HG03095 (cell line): ENCODE results near the gene USP53.
"Not testable (repeated sequence)": the region's sequence is repeated elsewhere in the genome, so short reads cannot be mapped to it uniquely, and the experiment has no call there.

ENCODE experiments used
- ATAC-seq: cut with Tn5 transposase; IDR thresholded peaks from one replicate; pipeline ENCODE4 v1.9.1; 2021; ENCODE audit warnings: moderate library complexity; ENCODE audit not compliant: unreplicated experiment

The USP53 gene

DNA sequence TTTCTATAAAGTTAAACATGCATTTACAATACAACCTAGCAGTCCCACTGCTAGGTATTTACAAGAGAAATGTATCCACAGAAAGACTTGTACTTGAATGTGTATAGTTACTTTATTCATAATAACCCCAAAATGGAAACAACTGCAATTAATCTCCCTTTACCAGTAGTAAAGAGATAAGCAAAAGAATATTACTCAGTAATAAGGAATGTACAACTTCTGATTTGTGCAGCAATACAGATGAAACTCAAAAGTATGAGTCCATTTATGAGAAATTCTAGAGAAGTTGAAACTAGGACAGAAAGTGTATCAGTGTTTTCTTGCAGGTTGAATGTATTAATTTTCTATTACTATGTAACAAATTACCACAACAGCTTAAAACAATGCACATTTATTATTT, 15.2 kb downstream of the USP53 start:
- no peak for ATAC-seq

DNA sequence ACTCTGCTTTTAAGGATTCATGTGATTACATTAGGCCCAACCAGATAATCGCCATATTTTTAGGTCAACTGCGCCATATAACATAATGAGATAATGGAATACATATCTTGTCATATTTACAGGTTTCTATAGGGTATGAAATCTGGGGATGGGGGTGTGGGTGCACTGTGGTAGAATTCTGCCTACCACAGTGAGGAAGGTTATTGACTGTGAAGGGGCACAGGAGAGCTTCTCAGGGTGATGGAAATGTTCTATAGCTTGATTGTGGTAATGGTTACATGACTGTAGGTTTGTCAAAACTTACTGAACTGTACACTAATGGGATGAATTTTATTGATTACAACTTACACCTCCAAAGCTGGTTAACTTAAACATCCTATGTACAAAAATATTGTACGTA, 15.9 kb downstream of the USP53 start:
- no peak for ATAC-seq

DNA sequence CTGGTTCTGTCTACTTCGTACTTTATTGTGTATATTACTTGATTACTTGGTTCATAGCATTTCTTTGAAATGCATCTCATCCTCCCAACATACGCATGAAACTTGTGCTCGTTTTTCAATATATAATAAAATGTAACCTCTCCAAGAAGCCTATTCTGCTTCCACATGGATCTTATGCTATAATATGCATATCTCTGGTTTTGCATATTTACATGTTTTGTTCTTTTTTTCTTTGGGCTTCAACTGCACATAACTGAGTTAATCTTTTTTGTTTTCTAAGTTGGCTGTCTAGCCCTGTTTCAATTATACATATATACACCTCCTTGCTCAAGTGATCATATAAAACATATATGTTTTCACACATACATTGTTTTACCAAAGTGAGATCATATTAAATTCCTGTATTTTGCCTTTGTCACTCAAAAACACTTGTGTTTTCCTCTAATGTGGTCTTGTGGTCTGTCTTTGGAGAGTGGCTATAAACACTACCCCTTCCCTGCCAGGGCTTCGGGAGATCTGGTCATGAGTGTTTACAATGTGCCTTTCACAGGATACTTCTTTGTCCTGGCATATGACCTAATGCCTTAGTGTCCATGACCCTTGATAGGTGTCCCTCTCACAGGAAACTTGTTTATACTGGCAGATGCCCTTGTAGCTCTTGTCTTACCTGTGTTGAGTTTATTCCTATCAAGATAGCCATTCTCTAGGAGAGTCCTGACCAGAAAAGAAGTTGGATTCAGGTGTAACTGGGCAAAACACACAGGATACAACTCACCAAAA, 17.6 kb downstream of the USP53 start:
- ATAC-seq: no peak

DNA sequence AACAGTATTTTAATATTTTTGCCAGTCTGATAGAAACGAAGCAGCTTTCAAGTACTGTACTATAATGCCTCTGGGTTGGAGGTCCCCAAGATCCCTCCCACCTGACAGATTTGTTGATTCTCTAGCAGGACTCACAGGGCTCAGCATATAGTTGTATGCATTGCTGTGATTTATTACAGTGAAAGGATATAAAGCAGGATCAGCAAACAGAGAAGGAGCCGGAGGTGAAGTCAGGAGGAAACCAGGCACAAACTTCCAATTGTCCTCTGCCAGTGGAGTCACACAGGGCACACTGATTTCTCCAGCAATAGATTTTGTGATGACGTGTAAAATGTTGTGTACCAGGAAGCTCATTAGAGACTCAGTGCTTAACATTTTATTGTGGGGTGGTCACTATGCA, 19.0 kb downstream of the USP53 start:
- no peak for ATAC-seq

DNA sequence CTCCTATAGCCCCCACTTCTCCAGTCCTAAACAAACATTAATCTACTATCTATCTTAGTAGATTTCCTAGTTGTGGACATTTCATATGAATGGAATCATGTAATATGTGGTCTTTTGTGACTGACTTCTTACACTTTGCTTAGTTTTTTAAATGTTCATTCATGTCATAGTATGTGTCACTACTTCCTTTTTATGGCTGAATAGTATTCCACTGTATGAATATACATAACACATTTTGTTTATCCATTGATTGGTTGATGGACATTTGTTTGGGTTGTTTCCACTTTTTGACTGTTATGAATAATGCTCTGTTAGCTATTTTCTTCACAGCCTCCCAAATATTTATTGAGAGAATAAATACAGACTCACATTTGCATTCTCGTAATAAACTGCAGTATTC, 19.8 kb downstream of the USP53 start:
- ATAC-seq: no peak

DNA sequence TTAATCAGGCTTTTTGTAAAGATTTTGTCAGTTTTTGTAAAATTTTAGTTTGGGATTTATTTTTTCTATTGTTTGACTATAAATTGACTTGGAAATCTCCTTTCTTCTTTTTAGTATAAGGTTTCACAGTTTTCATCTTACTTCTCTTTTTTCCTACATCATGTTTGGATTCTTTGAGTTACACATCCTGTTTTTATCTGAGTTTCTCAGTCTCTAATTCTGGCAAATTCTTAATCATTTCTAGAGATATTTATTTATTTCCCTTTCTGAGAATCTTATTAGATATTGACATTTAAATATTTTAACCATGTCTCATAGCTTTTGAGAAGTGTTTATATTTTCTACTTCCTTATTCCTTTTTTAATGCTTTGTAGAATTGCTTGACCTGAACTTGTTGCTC, 20.7 kb downstream of the USP53 start:
- no peak for ATAC-seq

DNA sequence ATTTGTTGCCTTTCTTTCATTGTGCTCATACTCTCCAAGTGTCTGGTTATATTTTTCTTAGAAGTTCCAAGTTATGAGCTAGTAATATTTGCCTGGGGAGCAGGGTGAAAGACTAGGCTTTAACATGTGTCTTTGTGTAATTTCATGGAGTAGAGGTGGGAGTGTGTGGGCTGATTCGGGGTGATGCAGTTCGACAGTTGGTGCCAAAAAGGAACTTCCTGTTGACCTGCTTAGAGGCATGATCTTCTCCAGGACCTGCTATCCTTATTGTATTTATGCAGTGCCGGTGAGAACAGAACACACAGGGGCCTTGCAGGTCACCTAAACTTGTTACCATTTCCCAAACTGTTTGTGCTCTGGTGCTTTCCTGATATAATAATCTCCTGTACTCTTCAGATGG, 21.2 kb downstream of the USP53 start:
- ATAC-seq: no peak

DNA sequence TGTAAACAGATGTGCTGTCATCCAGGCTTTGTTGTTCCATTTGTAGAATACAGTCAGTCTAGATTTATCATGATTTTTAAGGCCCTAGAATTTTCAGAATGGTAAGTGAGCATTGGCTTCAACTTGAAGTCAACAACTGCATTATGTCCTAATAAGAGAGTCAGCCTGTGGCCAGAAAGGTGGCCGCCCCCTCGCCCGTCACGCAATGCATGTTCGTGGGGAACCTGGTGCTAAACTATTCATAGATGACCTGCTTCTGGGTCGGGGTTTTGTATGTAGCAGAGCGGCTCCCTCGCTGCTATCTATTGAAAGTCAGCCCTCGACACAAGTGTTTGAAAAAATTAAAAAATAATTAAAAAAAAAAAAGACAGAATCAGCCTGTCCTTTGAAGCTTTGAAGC, 24.7 kb downstream of the USP53 start:
- ATAC-seq: no peak

DNA sequence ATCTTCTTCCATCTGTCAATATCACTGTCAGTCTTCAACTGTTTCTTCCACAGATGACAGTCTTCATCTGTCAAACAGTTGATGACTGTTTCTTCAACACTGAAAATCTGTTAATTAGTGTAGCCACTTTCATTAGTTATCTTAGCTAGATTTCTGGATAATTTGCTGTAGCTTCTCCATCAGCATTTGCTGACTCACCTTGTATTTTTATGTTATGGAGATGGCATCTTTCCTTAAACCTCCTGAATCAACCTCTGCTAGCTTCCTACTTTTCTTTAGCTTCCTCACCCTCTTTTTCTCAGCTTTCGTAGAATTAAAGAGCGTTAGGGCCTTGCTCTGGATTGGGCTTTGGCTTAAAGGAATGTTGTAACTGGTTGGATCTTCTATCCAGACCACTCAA, 25.1 kb downstream of the USP53 start:
- ATAC-seq: no peak

DNA sequence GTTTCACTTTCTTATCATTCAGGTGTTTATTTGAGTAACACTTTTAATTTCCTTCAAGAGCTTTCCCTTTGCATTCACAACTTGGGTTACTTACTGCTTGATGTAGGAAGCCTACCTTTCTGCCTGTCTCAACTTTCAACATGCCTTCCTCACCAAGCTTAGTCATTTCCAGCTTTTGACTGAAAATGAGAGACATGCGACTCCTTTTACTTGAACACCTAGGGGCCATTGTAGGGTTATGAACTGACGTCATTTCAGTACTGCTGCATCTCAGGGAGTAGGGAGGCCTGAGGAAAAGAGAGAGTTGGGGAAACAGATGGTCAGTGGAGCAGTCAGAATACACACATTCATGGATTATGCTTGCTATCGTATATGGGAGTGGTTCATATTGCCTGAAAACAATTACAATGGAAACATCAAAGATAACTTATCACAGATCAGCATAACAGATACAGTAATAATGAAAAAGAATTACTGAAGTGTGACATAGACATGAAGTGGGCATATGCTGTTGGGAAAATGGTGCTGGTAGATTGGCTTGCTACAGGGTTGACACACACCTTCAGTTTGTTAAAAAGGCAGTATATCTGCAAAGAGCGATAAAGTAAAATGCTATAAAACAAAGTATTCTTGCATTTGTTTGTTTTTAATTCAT, 25.7 kb downstream of the USP53 start:
- ATAC-seq: peak; percentile 97

DNA sequence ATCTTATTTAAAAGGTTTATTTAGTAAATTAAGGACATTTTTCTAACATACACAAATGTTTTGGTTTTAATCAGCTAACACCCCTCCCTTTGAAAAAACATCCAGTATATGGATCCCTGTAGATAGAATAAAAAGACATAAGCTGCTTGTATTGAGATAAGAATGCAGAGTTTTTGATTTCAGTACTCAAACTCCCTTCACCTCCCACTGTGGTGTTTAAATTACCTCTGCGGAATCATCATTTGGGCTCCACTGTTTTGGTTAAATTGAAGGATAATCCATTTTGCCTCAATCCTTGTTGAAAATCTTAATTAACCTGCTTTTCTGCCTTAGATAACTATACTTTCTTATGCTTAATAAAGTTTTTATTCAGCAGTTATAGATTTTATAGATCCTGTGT, 27.6 kb downstream of the USP53 start:
- no peak for ATAC-seq

DNA sequence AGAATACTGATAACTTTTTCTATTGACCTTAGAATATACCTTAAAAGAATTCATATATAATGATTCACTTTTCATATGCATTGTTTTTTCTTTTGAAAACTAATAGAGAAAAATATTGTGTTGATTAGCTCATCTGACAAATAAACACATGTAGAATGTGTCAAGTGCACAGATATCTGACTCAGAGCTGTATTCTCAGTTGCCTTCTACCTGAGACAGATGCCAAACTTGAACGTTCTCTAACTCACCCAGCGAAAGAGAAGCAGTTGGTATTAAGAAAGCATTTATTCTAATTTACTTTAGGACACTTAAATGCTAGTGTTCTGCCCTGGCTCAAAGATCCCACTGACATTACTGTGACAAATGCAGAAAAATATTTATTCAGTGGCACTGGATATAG, 28.1 kb downstream of the USP53 start:
- ATAC-seq: no peak

DNA sequence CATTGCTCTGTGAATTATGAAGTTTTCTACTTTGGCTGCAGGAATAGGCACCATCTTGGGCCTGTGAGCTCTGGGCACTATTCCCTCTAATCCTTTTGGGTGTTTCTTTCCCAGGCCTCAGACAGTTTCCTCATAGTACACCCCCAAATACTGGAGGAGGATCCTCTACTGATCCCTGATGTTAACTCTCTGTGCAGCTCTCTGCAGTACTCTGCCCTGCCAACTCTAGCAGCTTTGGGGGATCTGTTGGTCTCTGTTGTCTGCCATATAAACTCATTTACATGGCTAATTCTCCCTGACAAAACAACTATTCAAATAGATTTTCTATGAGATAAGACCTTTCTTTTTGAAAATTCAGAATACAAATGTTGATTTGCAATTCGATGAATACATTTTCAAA, 29.9 kb downstream of the USP53 start:
- no peak for ATAC-seq

DNA sequence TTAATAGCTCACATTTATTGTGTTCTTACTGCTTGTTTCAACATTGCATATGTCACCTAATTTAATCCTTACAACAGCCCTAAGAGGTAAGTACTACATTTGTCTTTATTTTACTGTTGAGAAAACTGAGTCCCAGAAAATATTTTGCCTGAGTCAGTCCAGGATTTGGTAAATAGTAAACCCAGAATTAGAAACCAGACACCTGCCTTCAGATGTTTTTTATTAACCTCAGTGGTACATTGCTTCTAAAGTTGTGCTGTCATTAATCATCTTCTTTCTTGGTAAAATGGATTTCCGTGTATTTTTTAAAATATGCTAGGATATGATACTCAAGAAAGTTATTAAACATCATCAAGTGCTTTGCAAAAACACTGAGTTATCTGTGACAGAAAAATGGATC, 31.4 kb downstream of the USP53 start:
- no peak for ATAC-seq

DNA sequence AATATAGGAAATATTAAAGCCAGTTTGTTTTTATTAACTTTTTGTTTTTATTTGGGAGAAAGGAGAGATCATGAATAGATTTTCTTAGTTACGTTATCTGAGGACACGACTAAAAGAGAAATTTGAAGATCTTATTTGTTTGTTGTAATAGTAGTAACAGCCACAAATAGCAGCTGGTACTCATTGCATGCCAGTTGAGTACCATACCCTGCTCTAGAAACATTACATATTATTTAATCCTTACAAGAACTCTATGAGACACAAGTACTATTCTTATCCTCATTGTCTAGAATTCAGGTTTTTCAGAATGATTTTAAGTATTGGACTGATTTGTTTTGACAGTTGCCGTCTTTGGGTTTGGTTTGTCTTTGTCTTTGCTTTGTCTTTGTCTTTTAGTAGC, 31.8 kb downstream of the USP53 start:
- ATAC-seq: no peak

DNA sequence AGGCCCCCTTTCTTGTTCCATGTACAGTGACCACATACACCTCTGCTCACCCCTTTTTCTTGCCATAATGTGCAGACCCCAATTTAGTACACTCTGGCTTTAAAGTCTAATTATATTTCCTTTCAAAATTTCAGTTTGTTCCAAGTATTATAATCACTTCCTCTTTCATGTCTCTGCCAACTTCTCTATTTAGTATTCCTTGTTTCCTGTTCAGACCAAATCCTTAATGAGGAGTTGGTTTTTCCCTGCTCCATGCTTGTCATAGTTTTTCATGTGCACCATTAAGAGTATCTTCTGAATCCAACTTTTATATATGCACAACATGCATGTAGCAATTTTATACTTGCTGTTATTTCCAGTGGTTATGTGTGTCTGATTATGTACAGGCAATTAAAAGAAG, 32.3 kb downstream of the USP53 start:
- ATAC-seq: no peak

DNA sequence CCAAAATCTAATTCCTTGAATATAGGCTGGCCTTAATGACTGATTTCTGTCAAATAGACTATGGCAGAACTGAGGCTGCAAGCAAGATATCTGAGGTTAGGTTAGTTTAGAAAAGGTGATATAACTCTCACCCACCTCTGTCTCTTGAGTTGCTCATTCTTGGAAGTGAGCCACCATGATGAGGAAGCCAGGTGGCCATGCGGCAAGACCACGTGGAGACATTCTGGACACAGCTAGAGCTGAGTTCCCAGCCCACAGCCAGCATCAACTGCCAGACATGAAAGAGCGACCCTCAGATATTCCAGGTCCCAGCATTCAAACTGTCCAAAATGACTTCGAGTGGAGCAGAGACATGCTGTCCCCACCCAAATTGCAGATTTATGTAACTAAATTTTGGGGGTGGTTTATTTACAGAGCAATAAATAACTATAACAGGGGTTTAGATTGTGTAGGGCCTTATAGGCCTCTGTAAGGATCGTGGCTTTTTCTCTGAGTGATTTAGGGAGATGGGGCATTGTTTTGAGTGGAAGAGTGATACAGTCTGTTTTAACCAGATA, 33.7 kb downstream of the USP53 start:
- ATAC-seq: no peak

DNA sequence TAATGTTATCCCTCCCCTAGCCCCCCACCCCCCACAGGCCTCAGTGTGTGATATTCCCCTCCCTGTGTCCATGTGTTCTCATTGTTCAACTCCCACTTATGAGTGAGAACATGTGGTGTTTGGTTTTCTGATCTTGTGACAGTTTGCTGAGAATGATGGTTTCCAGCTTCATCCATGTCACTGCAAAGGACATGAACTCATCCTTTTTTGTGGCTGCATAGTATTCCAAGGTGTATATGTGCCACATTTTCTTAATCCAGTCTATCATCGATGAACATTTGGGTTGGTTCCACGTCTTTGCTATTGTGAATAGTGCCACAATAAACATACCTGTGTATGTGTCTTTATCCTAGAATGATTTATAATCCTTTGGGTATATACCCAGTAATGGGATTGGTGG, 38.5 kb downstream of the USP53 start:
- ATAC-seq: not testable (repeated sequence)

DNA sequence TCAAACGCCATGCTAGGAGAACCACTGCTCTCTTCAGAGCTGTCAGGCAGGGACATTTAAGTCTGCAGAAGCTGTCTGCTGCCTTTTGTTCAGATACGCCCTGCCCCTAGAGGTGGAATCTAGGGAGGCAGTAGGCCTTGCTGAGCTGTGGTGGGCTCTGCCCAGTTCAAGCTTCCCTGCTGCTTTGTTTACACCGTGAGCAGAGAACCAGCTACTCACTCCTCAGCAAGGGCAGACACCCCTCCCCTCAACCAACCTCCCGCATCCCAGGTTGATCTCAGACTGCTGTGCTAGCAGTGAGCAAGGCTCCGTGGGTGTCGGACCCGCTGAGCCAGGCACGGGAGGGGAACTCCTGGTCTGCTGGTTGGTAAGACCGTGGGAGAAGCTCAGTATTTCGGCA, 42.7 kb downstream of the USP53 start:
- ATAC-seq: not testable (repeated sequence)

DNA sequence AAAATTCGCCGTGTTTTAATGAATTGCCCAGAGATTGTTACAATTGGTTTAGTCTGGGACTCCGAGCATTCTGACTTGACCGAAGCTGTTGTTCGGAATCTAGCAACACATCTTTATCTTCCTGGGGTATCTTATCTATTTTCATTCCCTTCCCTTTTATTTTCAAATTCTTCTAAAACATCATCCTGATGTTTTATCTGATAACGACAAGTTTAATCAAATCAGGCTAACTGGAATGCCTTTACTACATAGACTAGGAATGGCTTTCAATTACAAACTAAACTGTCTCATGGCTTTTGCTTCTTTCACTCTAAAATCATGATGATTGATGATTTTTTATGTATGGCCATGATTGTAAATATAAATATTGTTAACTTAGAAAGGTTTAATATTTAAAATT, 48.0 kb downstream of the USP53 start:
- ATAC-seq: no peak

DNA sequence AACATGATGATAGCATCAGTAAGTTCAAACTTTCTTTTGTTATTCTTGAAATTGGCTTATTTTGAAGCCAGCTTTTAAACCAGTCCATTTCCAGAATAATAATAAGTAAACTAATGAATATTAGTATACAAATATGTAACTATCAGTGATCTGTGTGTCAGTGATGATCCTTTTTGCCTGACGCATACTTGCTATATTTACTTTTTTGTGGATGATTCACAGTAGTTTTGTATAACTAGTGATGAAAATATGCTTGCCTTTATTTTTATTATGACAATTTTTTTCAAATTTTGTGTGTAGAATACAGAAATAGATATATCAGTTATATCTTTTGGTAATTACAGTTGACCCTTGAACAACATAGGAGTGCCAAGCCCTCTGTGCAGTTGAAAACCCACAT, 49.5 kb downstream of the USP53 start:
- no peak for ATAC-seq

DNA sequence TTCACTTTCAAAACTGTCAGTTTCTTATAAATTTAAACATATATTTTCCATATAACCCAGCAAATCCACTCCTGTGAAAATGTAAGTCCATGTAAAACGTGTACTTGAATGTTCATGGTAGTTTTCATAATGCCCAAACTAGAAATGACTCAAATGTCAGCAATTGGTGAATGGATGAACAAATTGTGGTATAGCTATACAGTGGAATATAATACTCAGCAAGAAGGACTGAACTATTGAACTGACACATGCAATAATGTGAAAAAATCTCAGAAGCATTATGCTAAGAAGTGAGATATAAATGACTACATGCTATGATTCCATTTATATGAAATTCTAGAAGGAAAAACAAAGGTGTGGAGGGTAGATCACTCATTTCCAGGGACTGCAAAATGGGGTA, 52.2 kb downstream of the USP53 start:
- no peak for ATAC-seq

DNA sequence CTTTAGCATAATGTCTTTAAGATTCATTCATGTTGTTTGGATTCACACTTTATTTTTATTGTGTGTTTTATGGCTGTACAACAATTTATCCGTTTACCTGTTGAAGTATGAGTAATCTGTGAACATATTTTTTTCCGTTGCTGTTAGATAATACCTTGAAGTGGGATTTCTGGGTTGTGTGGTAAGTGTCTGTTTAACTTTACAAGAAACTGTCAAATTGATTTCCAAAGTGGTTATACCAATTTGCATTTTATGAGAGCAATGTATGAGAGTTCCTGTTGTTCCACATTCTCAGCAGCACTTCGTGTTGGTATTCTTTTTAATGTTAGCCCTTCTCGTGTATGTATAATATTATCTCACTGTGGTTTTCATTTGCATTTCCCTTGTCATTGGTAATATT, 53.6 kb downstream of the USP53 start:
- ATAC-seq: no peak
